H1 (cell line): ENCODE data around the gene MAMSTR. TPM values are rescaled to one million over a fixed set of nuclear protein-coding genes. Genes with fewer than 3 reads are reported as not detected.
A peak's percentile ranks its signal among the peaks of the same experiment; 100 is the strongest.

Experiments used
- CTCF ChIA-PET: fragments of 300-600 bp; sonication (Branson Sonifier 250); formaldehyde crosslinking; loops from one replicate; lab custom pipeline; 2021; ENCODE audit not compliant: partially characterized antibody; lab: Charles Lee
- POLR2A ChIA-PET: fragments of 300-600 bp; sonication (Branson Sonifier 250); formaldehyde crosslinking; loops from one replicate; lab custom pipeline; 2021; ENCODE audit warnings: inconsistent platforms; ENCODE audit not compliant: partially characterized antibody; lab: Charles Lee
- DNase-seq, 2 experiments: peaks; one replicate each; pipeline versions ENCODE4 v3.0.0 to v3.0.0-alpha.2; 2010 to 2022; ENCODE audit warnings: low spot score in 2 of 2, low read depth in 1 of 2, mixed read lengths in 1 of 2
- FAIRE-seq: peaks from 2 replicates; lab custom pipeline; 2011; peaks lifted over from hg19 to GRCh38; lab: Jason Lieb, UNC
- H2AFZ ChIP-seq: 2 replicates; pipeline ENCODE4 v1.8.1; 2012; ENCODE audit warnings: low read length, inconsistent platforms
- H2AK5ac ChIP-seq: 2 replicates; pipeline ENCODE4 v1.6.1; 2013; ENCODE audit warnings: low read depth, low read length
- H2BK120ac ChIP-seq: replicated peaks from 2 replicates; pipeline ENCODE3; 2013; ENCODE audit warnings: low read depth, low read length, inconsistent platforms
- H2BK12ac ChIP-seq: 2 replicates; pipeline ENCODE4 v1.6.1; 2013; ENCODE audit warnings: low read depth, low read length
- H2BK15ac ChIP-seq: 2 replicates; pipeline ENCODE4 v1.6.1; 2013; ENCODE audit warnings: low read length
- H2BK20ac ChIP-seq: 2 replicates; pipeline ENCODE4 v1.6.1; 2013; ENCODE audit warnings: low read length
- H2BK5ac ChIP-seq: 2 replicates; pipeline ENCODE4 v1.6.1; 2013; ENCODE audit warnings: low read depth, low read length
- H3K14ac ChIP-seq: 2 replicates; pipeline ENCODE4 v1.6.1; 2013; ENCODE audit warnings: inconsistent platforms; ENCODE audit not compliant: insufficient read length
- H3K18ac ChIP-seq: 2 replicates; pipeline ENCODE4 v1.6.1; 2013; ENCODE audit warnings: low read length; ENCODE audit errors: extremely low read depth
- H3K23ac ChIP-seq: 2 replicates; pipeline ENCODE4 v1.6.1; 2013; ENCODE audit warnings: inconsistent platforms; ENCODE audit not compliant: insufficient read length
- H3K23me2 ChIP-seq: 2 replicates; pipeline ENCODE4 v1.6.1; 2013; ENCODE audit warnings: low read depth, low read length
- H3K27ac ChIP-seq: 2 replicates; pipeline ENCODE4 v1.6.1; 2011; ENCODE audit warnings: low read depth, low read length, inconsistent platforms
- H3K27me3 ChIP-seq, 4 experiments: replicated peaks in 1 of 4; 1 replicate in 1 of 4; 2 replicates in 3 of 4; pipeline versions ENCODE4 v1.6.1 to v1.8.1; 2011 to 2013; ENCODE audit warnings: low read length in 3 of 4, mild to moderate bottlenecking in 3 of 4, inconsistent platforms in 2 of 4, mixed read lengths in 2 of 4, moderate library complexity in 1 of 4; ENCODE audit not compliant: control insufficient read depth in 3 of 4, insufficient read depth in 3 of 4; ENCODE audit errors: extremely low read depth in 1 of 4
- H3K36me3 ChIP-seq, 4 experiments: 2 replicates each; pipeline versions ENCODE4 v1.6.1 to v1.8.1; 2011 to 2013; ENCODE audit warnings: mild to moderate bottlenecking in 4 of 4, low read length in 3 of 4, moderate library complexity in 2 of 4, control low read depth in 1 of 4, inconsistent platforms in 1 of 4; ENCODE audit not compliant: insufficient read depth in 4 of 4, control insufficient read depth in 2 of 4
- H3K4ac ChIP-seq: replicated peaks from 2 replicates; pipeline ENCODE3; 2013; ENCODE audit warnings: low read length, low read depth, mixed read lengths, inconsistent platforms; ENCODE audit not compliant: insufficient read length
- H3K4me1 ChIP-seq, 4 experiments: replicated peaks in 1 of 4; 1 replicate in 1 of 4; 2 replicates in 3 of 4; pipeline versions ENCODE4 v1.6.1 to v1.8.1; 2011 to 2013; ENCODE audit warnings: low read length in 3 of 4, inconsistent platforms in 2 of 4, mixed read lengths in 1 of 4; ENCODE audit not compliant: insufficient read depth in 4 of 4, control insufficient read depth in 3 of 4
- H3K4me2 ChIP-seq, 2 experiments: 2 replicates each; pipeline versions ENCODE4 v1.6.1 to v1.8.1; 2011 to 2013; ENCODE audit warnings: low read depth in 2 of 2, low read length in 2 of 2, control low read depth in 1 of 2, inconsistent platforms in 1 of 2, mild to moderate bottlenecking in 1 of 2; ENCODE audit not compliant: insufficient read depth in 1 of 2
- H3K4me3 ChIP-seq, 4 experiments: fragments of 200-600, 300-600 bp in 1 of 4; sonication (generic), shearing (Covaris generic), sonication (Bioruptor Twin) in 1 of 4; 2 replicates each; pipeline versions ENCODE4 v1.5.1 to v1.8.1; 2011 to 2016; ENCODE audit warnings: low read length in 4 of 4, low read depth in 3 of 4, control low read depth in 2 of 4, inconsistent platforms in 2 of 4, mild to moderate bottlenecking in 2 of 4, mixed read lengths in 1 of 4, moderate library complexity in 1 of 4; ENCODE audit not compliant: insufficient read depth in 2 of 4; ENCODE audit errors: extremely low read depth in 1 of 4
- H3K56ac ChIP-seq: replicated peaks from 2 replicates; pipeline ENCODE3; 2013; ENCODE audit warnings: low read depth, mild to moderate bottlenecking, mixed read lengths, low read length, inconsistent platforms; ENCODE audit not compliant: insufficient read length
- H3K79me1 ChIP-seq: 2 replicates; pipeline ENCODE4 v1.6.1; 2013; ENCODE audit warnings: low read depth, low read length, control low read depth
- H3K79me2 ChIP-seq, 2 experiments: 2 replicates each; pipeline versions ENCODE4 v1.6.1 to v1.8.1; 2012 to 2013; ENCODE audit warnings: low read length in 2 of 2, mild to moderate bottlenecking in 2 of 2, inconsistent platforms in 1 of 2; ENCODE audit not compliant: insufficient read depth in 2 of 2, control insufficient read depth in 1 of 2
- H3K9ac ChIP-seq, 4 experiments: replicated peaks in 1 of 4; 1 replicate in 1 of 4; 2 replicates in 3 of 4; pipeline versions ENCODE4 v1.6.1 to v1.8.1; 2011 to 2013; ENCODE audit warnings: low read depth in 3 of 4, low read length in 3 of 4, control low read depth in 2 of 4, mild to moderate bottlenecking in 2 of 4, moderate library complexity in 2 of 4, inconsistent platforms in 1 of 4; ENCODE audit errors: extremely low read depth in 1 of 4
- H3K9me3 ChIP-seq, 2 experiments: 2 replicates each; pipeline versions ENCODE4 v1.6.1 to v1.8.1; 2012 to 2013; ENCODE audit warnings: mild to moderate bottlenecking in 2 of 2, moderate library complexity in 2 of 2, control low read depth in 1 of 2, inconsistent platforms in 1 of 2, low read depth in 1 of 2, low read length in 1 of 2, mixed read lengths in 1 of 2; ENCODE audit not compliant: insufficient read depth in 2 of 2
- H4K20me1 ChIP-seq, 2 experiments: replicated peaks in 1 of 2; 2 replicates each; pipeline versions ENCODE3 to v1.8.1; 2011 to 2013; ENCODE audit warnings: inconsistent platforms in 2 of 2, low read length in 2 of 2, mild to moderate bottlenecking in 1 of 2; ENCODE audit not compliant: insufficient read depth in 2 of 2, control insufficient read depth in 1 of 2
- H4K5ac ChIP-seq: 2 replicates; pipeline ENCODE4 v1.6.1; 2013; ENCODE audit warnings: low read length, low read depth, mixed read lengths, inconsistent platforms; ENCODE audit not compliant: insufficient read length
- H4K8ac ChIP-seq: 2 replicates; pipeline ENCODE4 v1.8.0; 2013; ENCODE audit warnings: mild to moderate bottlenecking, moderate library complexity, low read length, inconsistent platforms; ENCODE audit not compliant: insufficient read depth; ENCODE audit errors: extremely low read depth
- H4K91ac ChIP-seq: replicated peaks from 2 replicates; pipeline ENCODE3; 2013; ENCODE audit warnings: low read length, mixed read lengths, inconsistent platforms; ENCODE audit not compliant: insufficient read length
- EZH2 ChIP-seq: fragments of 200-600 bp; sonication (generic); IDR thresholded peaks from 2 replicates; pipeline ENCODE4 v1.7.1; 2012; ENCODE audit warnings: low read depth, mild to moderate bottlenecking, moderate library complexity, low read length, inconsistent platforms; ENCODE audit not compliant: severe bottlenecking
- HDAC2 ChIP-seq, 2 experiments: fragments of 300-600 bp in 1 of 2; sonication (generic) in 1 of 2; IDR thresholded peaks; 2 replicates each; pipeline ENCODE4 v1.6.1; 2011 to 2012; ENCODE audit warnings: low read depth in 2 of 2, low read length in 2 of 2, mild to moderate bottlenecking in 2 of 2, moderate library complexity in 2 of 2, borderline replicate concordance in 1 of 2, inconsistent platforms in 1 of 2
- JUND ChIP-seq: IDR thresholded peaks from 2 replicates; pipeline ENCODE4 v1.6.1; 2011; ENCODE audit warnings: mild to moderate bottlenecking, improper control_type of control experiment, low read length
- KDM4A ChIP-seq: IDR thresholded peaks from one replicate; pipeline ENCODE4 v1.7.1; 2012; ENCODE audit warnings: low read depth, mild to moderate bottlenecking, moderate library complexity, low read length, inconsistent platforms; ENCODE audit not compliant: severe bottlenecking
- POLR2A ChIP-seq, 2 experiments: IDR thresholded peaks; 1 replicate in 1 of 2; 2 replicates in 1 of 2; pipeline ENCODE4 v1.6.1; 2011; ENCODE audit warnings: low read depth in 2 of 2, low read length in 2 of 2, mild to moderate bottlenecking in 2 of 2; ENCODE audit errors: control extremely low read depth in 1 of 2
- SAP30 ChIP-seq: fragments of 300-600 bp; sonication (generic); IDR thresholded peaks from 2 replicates; pipeline ENCODE4 v1.7.1; 2012; ENCODE audit warnings: low read length, moderate library complexity, mild to moderate bottlenecking, inconsistent platforms; ENCODE audit not compliant: insufficient read depth, insufficient replicate concordance
- SIN3A ChIP-seq, 2 experiments: IDR thresholded peaks in 1 of 2; conservative IDR thresholded peaks in 1 of 2; 2 replicates each; pipeline ENCODE4 v1.6.1; 2011 to 2012; ENCODE audit warnings: low read length in 2 of 2, improper control_type of control experiment in 1 of 2, low read depth in 1 of 2, mild to moderate bottlenecking in 1 of 2
- TBP ChIP-seq: IDR thresholded peaks from 2 replicates; pipeline ENCODE4 v1.6.1; 2011; ENCODE audit warnings: low read depth, low read length, improper control_type of control experiment
- YY1 ChIP-seq: IDR thresholded peaks from 2 replicates; pipeline ENCODE4 v1.6.1; 2011; ENCODE audit warnings: low read depth, mild to moderate bottlenecking, low read length
- WGBS, 2 experiments: shearing (Covaris generic) in 1 of 2; methylation state at CpG; one replicate each; pipeline versions ENCODE4 v1.1.6 to v1.1.7; 2013 to 2015; ENCODE audit warnings: low lambda C conversion rate in 2 of 2, mixed read lengths in 2 of 2, inconsistent platforms in 1 of 2, low coverage in 1 of 2, missing lambda C conversion rate in 1 of 2; ENCODE audit not compliant: insufficient replicate concordance in 2 of 2, insufficient coverage in 1 of 2, insufficient read length in 1 of 2; ENCODE audit errors: extremely low coverage in 1 of 2, missing lambda C conversion rate in 1 of 2; 5-methylcytosine and 5-hydroxymethylcytosine counted together
- polyA plus RNA-seq, 7 experiments: library from polyadenylated mRNA; depleted of rRNA in 3 of 7; stranded (reverse) in 5 of 7; unstranded in 2 of 7; fragments of >200 nt in 5 of 7; fragments of 200-250 nt in 2 of 7; gene quantifications; 1 replicate in 5 of 7; 2 replicates in 1 of 7; 4 replicates in 1 of 7; pipeline versions ENCODE4 v1.2.1 to v1.2.3, GENCODE V29; 2011 to 2013; ENCODE audit warnings: missing spikeins in 2 of 7, mixed read lengths in 2 of 7
- total RNA-seq: library from RNA; stranded (reverse); fragmentation: NEBNext Ultra II Directional; extraction: Animal tissue kit (Norgen Biotek cat#: 25700); gene quantifications from 2 replicates; pipeline ENCODE4 v1.2.1, GENCODE V29; 2021

The MAMSTR gene
- total and polyA plus RNA-seq, 2 of the 8 experiments (the other 6 are each of a cell fraction or from before 2014, with no cell fraction given): 2.0 to 2.3 TPM

GRCh38 chr19:48674921-48675824 lies 44.4 kb downstream of the MAMSTR start:
- H2BK15ac ChIP-seq: peak overlapping the region; percentile 29; the same call in 1 of the 2 replicates
- WGBS, 2 experiments: 42% methylated on average over 27 of the region's 28 CpGs; no CpG with 5 or more reads in 1 of the 2 experiments
- H2AK5ac ChIP-seq: peak overlapping the region; percentile 95; the same call in 1 of the 2 replicates
- H3K9me3 ChIP-seq: no peaks in the 10 kb centered on the region
- peak overlapping the region; percentile 27 for H3K56ac ChIP-seq
- peak overlapping the region; percentile 75 for H3K18ac ChIP-seq
- peak overlapping the region; percentile 73 for H4K8ac ChIP-seq
- H4K91ac ChIP-seq: peak overlapping the region; percentile 81
- peak overlapping the region; percentile 99; the same call in 1 of the 2 replicates for H2BK20ac ChIP-seq
- peak; percentile 93 for FAIRE-seq
- peak overlapping the region; percentile 92; the same call in 1 of the 2 replicates for H2BK12ac ChIP-seq
- H3K4ac ChIP-seq: peak overlapping the region; percentile 11
- H3K36me3 ChIP-seq: no peaks in the 10 kb centered on the region
- H4K5ac ChIP-seq: peak overlapping the region; percentile 0
- H2BK120ac ChIP-seq: peak overlapping the region; percentile 74
- H3K9ac ChIP-seq: no peak overlapping the region
- H3K79me1 ChIP-seq: no peaks in the 10 kb centered on the region
- H3K23ac ChIP-seq: no peak overlapping the region
- peak in 1 of 2 experiments; percentile 90 for DNase-seq
- peak overlapping the region; percentile 91; the same call in 1 of the 2 replicates for H2BK5ac ChIP-seq
- H3K4me3 ChIP-seq: peak overlapping the region in 1 of 4 experiments; percentile 15; a peak in 1 of 8 replicates
- H4K20me1 ChIP-seq: no peaks in the 10 kb centered on the region
- ChIA-PET CTCF (interaction anchor here (0.6 to 5.8 kb wide), 46 partner anchors 9 to 385 kb away, joined by 3 to 59 read pairs (median 4); partner anchors contain the start of genes CA11 and FUT2), POLR2A (interaction anchor here (0.6 to 2.6 kb wide), 10 partner anchors 11 to 63 kb away, joined by 3 to 16 read pairs (median 4); partner anchors contain the start of gene FUT2)
- H3K27me3 ChIP-seq: peaks cover 0 to 5% (median 3%) of the 10 kb centered on the region in 4 experiments; a peak in 2 of 7 replicates
- no peak overlapping the region for H3K14ac ChIP-seq
- H3K4me2 ChIP-seq: peak overlapping the region; percentile 18 to 36; a peak in 2 of 4 replicates
- no peak overlapping the region for H3K27ac ChIP-seq
- peaks cover 2 to 23% (median 19%) of the 10 kb centered on the region in 4 experiments for H3K4me1 ChIP-seq
- peaks cover 12% of the 10 kb centered on the region; the same call in 1 of the 2 replicates for H3K23me2 ChIP-seq
- no peaks in the 10 kb centered on the region for H3K79me2 ChIP-seq
- H2AFZ ChIP-seq: no peak overlapping the region
- TF ChIP-seq KDM4A (no peak), TBP (peak; percentile 23; the same call in 1 of the 2 replicates), POLR2A (IDR thresholded peaks at IDR 0.05; ENCODE audit: control extremely low read depth in 1 of 2, low read depth in 2 of 2, low read length in 2 of 2) (no peak), SIN3A (conservative IDR thresholded peaks at IDR 0.05 in 1 of 2, IDR thresholded peaks at IDR 0.05 in 1 of 2; ENCODE audit: low read depth in 1 of 2, low read length in 2 of 2) (peak in 1 of 2 experiments; percentile 46; a peak in 1 of 4 replicates), YY1 (peak; percentile 93), JUND (0 out of 2 replicates have a peak, but pooled peaks have one; percentile 16), HDAC2 (IDR thresholded peaks at IDR 0.05; ENCODE audit: borderline replicate concordance in 1 of 2, low read depth in 2 of 2, low read length in 2 of 2) (no peak), EZH2 (no peak), SAP30 (peak; percentile 36)
